HAP-1 (cell line): ENCODE results near the gene PYGM.

Experiments
- DNase-seq, 2 experiments: peaks; one replicate each; pipeline ENCODE4 v3.0.0-alpha.2; 2016 to 2020; ENCODE audit warnings: low spot score in 2 of 2
- H3K27me3 ChIP-seq: fragments of 250-450 bp; sonication (Bioruptor Pico); 2 replicates; pipeline ENCODE4 v1.5.1; 2020; ENCODE audit warnings: low read depth, mild to moderate bottlenecking, moderate library complexity
- H3K36me3 ChIP-seq: fragments of 250-450 bp; sonication (Bioruptor Pico); replicated peaks from 2 replicates; pipeline ENCODE4 v1.5.1; 2020; ENCODE audit warnings: mild to moderate bottlenecking
- H3K4me1 ChIP-seq: fragments of 250-450 bp; sonication (Bioruptor Pico); 2 replicates; pipeline ENCODE4 v1.5.1; 2020; ENCODE audit warnings: mild to moderate bottlenecking
- H3K4me3 ChIP-seq: fragments of 250-450 bp; sonication (Bioruptor Pico); 2 replicates; pipeline ENCODE4 v1.5.1; 2020; ENCODE audit warnings: mild to moderate bottlenecking, moderate library complexity
- H3K9me3 ChIP-seq: fragments of 250-450 bp; sonication (Bioruptor Pico); 2 replicates; pipeline ENCODE4 v1.5.1; 2020; ENCODE audit warnings: mild to moderate bottlenecking, moderate library complexity
- in situ Hi-C: fragments of 300-500 bp; cut with MboI; formaldehyde crosslinking; loops from 3 replicates; pipeline ENCODE4 v1.14.3; 2020; ENCODE audit warnings: low sequenced_read_pairs, inconsistent platforms, mixed read lengths

The PYGM gene

DNA sequence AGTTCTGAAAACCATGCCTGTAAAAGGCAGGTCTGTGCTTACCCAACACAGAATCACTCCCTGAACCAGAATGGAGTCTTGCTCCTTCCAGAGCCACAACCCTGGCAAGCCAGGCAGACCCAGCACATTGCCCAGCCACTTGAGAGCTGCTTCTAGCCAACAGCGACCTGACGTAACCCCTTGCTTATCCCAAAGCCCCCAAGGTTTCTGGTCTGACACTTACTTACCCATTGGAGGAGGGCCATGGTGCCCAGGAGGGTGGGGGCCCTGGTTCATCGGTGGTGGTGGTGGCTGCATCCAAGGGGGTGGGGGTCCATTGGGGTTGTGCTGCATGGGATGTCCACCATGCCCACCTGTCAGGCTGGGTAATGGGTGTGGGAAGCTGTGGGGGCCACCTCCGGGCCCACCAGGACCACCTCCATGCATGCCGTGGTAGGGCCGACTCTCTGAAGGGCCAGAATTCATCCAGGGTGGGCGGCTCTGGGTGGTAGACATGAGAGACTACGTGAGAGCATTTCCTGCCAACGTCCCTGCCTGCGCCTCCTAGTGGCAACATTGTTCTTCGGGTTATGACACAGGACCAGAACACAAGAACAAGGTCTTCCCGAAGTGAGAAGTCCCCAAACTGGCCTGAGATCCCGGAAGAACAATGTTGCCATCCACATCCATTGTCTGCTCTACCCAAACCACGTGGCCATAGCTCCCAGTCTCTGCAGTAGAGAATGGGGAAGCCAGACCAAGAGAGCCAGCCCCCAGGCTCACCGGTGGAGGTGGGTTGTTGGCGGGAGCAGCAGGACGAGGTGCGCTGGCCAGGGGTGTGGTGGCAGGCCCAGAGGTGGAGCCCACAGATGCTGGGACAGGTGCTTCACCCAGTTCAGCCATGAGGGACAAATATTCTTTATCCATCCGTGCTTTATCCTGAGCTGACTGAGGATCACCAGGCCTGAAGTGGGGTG lies 7.8 kb upstream of the PYGM start:
- Histone ChIP-seq H3K4me1 (no peaks in the 10 kb centered on the region), H3K9me3 (no peaks in the 10 kb centered on the region), H3K4me3 (no peak overlapping the region), H3K36me3 (peaks cover 97% of the 10 kb centered on the region), H3K27me3 (no peaks in the 10 kb centered on the region)
- peak in 1 of 2 experiments; percentile 90 for DNase-seq
- in situ Hi-C loops, result no loop called here

DNA sequence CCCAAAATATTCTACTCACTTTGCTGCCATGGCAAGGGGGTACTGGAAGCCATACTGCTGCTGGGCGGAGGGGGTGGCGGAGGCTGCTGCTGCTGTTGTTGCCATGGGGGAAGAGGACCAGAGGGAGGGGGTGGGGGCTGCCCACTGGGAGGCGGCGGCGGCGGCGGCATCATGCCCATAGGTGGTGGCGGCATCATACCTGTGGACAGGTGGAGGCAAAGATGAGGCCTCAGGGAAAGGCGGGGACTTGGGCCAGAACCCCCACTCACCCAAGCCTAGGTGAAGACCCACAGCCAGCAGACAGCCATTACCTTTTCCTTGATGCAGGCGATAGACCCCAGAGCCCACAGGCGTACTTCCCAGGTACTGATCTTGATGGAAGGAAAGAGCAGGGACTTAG lies 7.1 kb upstream of the PYGM start:
- Histone ChIP-seq H3K9me3 (no peaks in the 10 kb centered on the region), H3K4me1 (no peaks in the 10 kb centered on the region), H3K4me3 (no peak overlapping the region), H3K27me3 (no peaks in the 10 kb centered on the region), H3K36me3 (peaks cover 96% of the 10 kb centered on the region)
- no peak for DNase-seq
- in situ Hi-C loops, result no loop called here

DNA sequence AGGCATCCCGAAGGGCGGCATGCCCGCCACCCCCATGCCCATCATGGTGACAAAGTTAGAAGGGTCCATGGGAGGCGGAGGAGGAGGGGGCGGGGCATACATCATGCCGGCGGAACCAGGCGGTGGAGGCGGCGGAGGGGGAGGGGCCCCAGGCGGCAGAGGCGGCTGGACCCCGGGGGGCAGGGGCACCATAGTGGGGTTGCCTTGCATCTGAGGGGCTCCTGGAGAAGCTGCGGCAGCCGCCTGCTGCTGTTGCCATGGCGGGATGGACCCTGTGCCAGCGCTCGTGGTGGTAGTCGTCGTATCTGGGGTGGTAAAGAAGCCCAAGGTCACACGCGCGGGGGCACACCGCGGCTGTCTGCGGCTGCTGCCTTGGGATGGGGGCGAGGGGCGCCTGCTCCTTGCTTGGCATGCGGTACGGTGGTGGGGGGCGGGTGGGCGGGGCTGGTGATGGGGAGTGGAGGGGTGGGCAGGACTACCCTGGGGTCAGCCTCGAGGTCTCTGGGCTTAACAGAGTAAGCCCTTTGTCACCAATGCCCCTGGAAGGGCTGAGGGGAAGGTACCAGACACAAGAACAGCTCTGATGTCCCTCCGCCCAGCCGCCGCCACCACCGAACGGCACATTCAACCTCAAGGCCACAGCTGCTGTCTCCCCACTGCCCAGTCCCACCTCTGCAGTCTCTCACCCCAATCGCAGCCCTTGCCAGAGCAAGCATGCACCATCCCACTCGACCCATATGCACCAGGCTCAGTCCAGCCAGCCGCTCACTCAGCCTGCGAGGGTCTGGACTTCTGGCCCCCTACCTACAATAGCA lies 6.3 kb upstream of the PYGM start:
- Histone ChIP-seq H3K27me3 (no peaks in the 10 kb centered on the region), H3K36me3 (peaks cover 88% of the 10 kb centered on the region), H3K9me3 (no peaks in the 10 kb centered on the region), H3K4me1 (no peaks in the 10 kb centered on the region), H3K4me3 (no peak overlapping the region)
- no peak for DNase-seq
- in situ Hi-C loops, result no loop called here

DNA sequence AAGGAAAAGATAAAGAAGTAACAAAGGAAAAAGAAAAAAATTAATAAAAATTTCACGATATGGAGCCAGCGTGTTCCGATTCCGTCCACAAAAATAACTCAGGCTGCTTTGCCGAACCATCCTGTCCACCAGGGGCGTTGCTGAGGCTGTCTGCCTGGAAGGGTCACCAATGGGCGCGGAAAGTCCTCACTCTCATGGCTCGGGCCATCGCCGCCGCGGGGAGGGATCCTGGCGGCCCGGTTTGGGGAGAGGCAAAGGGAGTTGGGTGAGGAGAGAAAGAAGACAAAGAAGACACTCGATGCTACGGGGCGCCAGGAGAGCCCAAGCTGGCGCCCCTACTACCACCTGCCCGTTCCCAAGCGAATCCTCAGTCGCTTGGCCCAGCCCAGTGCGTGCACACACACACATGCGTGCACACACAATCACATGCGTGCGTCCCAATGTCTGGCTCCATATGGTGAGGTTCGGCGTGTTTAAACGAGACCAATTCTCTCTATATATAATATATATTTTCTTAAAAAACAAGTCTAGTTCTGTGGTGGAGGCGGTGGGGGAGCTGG lies 5.6 kb upstream of the PYGM start:
- in situ Hi-C loops, result no loop called here
- no peaks in the 10 kb centered on the region for H3K4me1 ChIP-seq
- no peaks in the 10 kb centered on the region for H3K27me3 ChIP-seq
- H3K9me3 ChIP-seq, result no peaks in the 10 kb centered on the region
- H3K4me3 ChIP-seq, result no peak overlapping the region
- DNase-seq, result peak in 1 of 2 experiments; percentile 51
- peaks cover 81% of the 10 kb centered on the region for H3K36me3 ChIP-seq

DNA sequence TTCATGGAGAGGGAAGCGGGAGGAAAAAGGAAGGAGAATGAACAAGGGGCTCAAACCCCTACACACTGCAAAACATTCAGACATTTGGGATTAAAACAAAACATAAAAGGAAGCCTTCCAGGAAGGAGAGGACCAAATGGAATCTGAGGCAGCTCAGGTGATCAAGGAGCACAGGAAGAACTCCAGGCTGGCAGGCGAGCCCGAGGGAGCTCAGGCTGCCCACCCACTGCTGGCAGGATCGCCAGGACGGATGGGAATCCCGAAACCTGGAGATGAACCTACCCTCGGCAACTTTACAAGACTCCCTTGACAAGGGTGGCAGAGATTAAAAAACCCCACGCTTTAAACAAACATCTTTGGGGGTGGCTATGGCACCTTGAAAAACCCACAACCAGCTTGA lies 5.0 kb upstream of the PYGM start:
- in situ Hi-C loops, result no loop called here
- Histone ChIP-seq H3K4me1 (peaks cover 4% of the 10 kb centered on the region), H3K27me3 (no peaks in the 10 kb centered on the region), H3K36me3 (peaks cover 75% of the 10 kb centered on the region), H3K9me3 (no peaks in the 10 kb centered on the region), H3K4me3 (no peak overlapping the region)
- no peak for DNase-seq

DNA sequence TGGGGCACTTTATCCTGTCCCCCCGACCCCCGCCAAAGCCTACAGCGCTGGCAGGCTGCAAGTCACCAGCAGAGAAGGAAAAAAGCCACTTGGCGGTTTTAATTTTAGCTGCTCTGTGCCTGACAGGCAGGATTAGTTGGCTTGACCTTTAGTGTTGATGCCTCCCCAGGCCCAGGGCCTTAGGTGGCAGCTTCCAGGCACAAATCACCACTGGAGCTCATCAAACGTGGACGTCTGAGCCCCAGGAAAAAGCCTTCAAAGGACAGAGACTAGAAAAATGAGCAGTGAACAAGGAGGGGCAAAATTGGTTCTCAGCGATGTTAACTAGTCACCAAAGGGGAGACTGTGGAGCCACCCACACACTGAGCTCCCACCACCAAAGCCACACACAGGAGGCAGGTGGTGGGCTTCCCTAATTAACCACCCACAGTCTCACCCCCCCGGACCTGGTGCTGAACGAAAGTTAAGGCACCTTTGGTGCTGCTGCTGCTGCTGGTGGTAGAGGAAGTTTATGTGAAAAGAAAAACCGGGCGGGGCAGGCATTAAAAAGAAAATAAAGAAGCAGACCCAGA lies 4.4 kb upstream of the PYGM start:
- Histone ChIP-seq H3K36me3 (peaks cover 69% of the 10 kb centered on the region), H3K4me1 (peaks cover 4% of the 10 kb centered on the region)
- no peak for DNase-seq

DNA sequence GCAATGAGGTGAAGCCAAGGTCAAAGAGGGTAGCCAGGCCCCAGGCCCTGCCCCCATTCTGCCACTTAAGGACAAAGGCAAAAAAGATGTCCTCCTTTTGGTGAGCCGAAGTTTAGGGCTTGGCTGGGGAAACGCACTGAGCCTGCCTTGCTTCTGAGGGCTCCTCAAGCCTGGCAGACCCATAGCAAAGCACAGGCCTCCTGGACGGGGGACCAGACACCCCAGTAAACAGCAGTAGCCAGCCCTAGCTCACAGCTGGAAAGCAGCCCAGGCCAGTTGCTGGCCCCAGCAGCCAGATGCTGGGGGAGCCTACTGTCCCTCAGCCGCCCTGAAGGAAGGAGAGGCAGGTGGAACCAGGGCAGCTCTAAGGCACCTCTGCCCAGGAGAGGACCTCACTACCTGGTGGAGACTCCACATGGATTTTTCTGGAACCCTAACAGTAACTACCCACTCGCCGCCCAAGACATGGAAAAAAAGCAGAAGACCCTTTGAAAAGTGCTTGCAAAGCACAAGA lies 3.8 kb upstream of the PYGM start:
- DNase-seq, result no peak
- H3K4me1 ChIP-seq, result peaks cover 4% of the 10 kb centered on the region
- H3K4me3 ChIP-seq, result no peak overlapping the region
- peaks cover 63% of the 10 kb centered on the region for H3K36me3 ChIP-seq
- no peaks in the 10 kb centered on the region for H3K9me3 ChIP-seq
- no peaks in the 10 kb centered on the region for H3K27me3 ChIP-seq
- in situ Hi-C loops, result no loop called here

More for the DNA sequence above, 4.4 kb upstream of the PYGM start:
- in situ Hi-C loops, result no loop called here
- Histone ChIP-seq H3K4me3 (no peak overlapping the region), H3K9me3 (no peaks in the 10 kb centered on the region), H3K27me3 (no peaks in the 10 kb centered on the region)

DNA sequence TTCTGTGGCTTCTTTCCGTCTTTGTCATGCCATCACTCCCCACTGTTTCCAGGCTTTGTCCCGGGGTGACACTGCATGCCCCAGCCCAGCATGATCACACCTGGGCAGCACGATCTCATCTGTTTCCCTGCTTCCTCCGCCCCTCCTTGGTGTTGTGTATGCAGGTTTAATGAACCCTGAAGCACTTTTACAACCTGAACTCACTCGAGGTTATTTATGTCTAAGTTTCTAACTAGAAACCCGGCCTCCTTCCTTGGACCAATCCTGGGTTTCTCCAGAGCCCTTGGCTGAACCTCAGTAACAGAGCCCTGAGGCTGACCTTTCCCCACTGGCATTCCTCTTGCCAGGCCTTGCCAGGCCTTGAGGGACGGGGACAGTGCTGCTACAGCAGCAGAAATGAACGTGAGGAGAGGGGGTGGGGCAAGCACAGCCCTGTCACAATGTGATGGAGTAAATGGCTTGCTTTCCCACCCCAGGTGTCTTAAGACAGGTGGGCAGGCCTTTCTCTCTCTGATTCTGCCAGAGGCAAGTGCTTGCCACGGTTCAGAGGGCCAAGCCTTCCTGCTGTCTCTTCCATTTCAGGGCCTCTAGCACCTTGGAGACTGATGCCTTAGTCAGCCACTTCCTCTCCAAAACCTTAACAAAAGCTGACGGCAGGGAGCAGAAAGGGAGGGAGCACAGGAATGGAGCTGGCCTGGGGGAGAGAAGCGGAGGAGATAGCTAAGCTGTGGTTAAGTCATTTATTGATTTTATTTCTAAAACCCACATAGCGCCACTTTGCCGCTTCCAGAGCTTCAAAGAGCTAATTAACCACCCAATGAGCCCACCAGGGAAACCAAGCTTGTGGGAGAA lies 3.1 kb upstream of the PYGM start:
- Histone ChIP-seq H3K9me3 (no peaks in the 10 kb centered on the region), H3K4me3 (no peak overlapping the region), H3K4me1 (peaks cover 4% of the 10 kb centered on the region), H3K27me3 (no peaks in the 10 kb centered on the region), H3K36me3 (peaks cover 56% of the 10 kb centered on the region)
- DNase-seq, result no peak
- in situ Hi-C loops, result no loop called here

DNA sequence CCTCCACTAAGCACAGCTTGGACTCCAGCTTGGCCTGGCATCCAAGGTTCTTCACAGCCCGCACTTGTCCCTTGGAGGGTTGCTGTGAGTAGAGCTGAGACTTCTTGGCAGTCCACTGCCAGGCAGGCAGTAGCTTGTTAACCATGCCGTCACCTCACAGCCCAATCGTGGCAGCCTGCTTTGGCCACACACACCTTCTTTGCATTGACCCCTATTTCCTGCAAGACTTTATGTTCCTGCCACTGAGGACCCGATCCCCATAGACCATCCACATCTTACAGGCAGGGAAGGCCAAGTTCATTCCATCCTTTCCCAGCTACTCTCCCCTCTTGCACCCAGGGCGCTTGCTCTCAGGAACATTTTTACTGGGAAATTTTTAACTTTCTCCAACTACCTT lies 2.5 kb upstream of the PYGM start:
- H3K4me1 ChIP-seq, result peaks cover 4% of the 10 kb centered on the region

DNA sequence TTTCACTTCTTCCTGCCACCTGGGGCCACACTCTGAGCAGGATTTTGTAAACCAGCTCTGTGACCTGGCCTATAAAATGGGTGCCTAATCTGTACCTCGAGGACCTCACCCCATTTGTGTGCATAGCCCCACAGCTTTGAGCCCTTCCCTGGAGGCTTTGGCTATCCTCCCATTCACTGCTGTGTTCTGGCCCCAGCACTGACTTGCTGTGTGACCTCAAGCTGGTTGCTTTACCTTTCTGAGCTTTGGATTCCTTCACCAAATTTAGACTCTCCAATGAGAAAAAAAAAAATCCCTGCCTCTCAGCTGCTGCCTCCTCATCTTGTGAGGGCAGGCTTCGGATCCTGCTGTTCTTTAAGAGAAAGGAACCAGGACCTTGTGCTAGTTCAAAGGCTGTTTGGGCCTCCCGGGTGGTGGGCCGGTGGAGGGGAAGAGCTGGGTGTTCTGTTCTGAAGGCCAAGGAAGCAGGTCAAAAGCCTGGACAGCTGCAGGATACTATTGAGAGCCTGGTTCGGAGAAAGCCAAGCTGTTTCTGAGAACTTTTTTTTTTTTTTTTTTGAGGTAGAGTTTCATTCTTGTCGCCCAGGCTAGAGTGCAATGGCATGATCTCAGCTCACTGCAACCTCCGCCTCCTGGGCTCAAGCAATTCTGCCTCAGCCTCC lies 1.1 kb upstream of the PYGM start:
- Histone ChIP-seq H3K4me3 (no peak overlapping the region), H3K4me1 (peaks cover 4% of the 10 kb centered on the region), H3K9me3 (no peaks in the 10 kb centered on the region), H3K36me3 (peaks cover 40% of the 10 kb centered on the region), H3K27me3 (no peaks in the 10 kb centered on the region)
- in situ Hi-C loops, result no loop called here
- DNase-seq, result no peak

More for the DNA sequence above, 2.5 kb upstream of the PYGM start:
- H3K36me3 ChIP-seq, result peaks cover 50% of the 10 kb centered on the region
- no peaks in the 10 kb centered on the region for H3K9me3 ChIP-seq
- DNase-seq, result no peak
- H3K4me3 ChIP-seq, result no peak overlapping the region
- in situ Hi-C loops, result no loop called here
- no peaks in the 10 kb centered on the region for H3K27me3 ChIP-seq

DNA sequence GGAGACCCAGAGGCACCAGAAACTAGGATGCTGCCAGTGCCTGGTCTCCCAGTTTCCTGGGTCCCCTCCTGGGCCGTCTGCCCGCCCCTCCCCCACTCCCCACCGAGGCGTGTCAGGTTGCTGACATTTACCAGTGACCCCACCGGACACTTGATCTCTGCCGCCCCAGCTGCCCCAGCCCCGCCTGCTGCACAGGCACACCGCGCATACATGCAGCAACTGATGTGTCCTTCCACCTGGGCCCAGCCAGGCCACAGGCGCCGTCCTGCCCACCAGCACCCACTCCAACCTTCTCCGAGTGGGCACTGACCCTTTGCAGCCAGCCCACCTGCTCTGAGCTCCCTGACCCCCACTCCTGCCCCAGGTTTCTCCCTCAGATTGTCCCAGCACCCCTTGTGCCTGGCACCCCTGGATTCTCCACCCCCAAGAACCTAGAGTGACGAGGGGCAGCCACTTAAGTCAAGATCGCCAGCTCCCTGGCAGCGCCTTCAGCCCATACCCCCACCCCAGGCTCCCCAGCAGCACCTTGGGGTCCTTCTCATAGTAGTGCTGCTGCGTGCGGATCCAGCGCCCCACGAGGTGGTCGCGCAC lies 548 bp downstream of the PYGM start:
- H3K4me1 ChIP-seq, result peaks cover 4% of the 10 kb centered on the region

More for the DNA sequence above, 548 bp downstream of the PYGM start:
- in situ Hi-C loops, result no loop called here
- Histone ChIP-seq H3K36me3 (peaks cover 23% of the 10 kb centered on the region), H3K27me3 (no peaks in the 10 kb centered on the region), H3K9me3 (no peaks in the 10 kb centered on the region), H3K4me3 (no peak overlapping the region)
- peak in 1 of 2 experiments; percentile 45 for DNase-seq
